Measurements from ENCODE around the gene RPL19. TPM values are rescaled to one million over a fixed set of nuclear protein-coding genes. Genes with fewer than 3 reads are reported as not detected.
A peak's percentile ranks its signal among the peaks of the same experiment; 100 is the strongest.
"Not testable (repeated sequence)": the region's sequence is repeated elsewhere in the genome, so short reads cannot be mapped to it uniquely, and the experiment has no call there.

The RPL19 gene
- total and polyA plus RNA-seq, 11 donors, result 836 to 2,599 (median 1,138) TPM

DNA sequence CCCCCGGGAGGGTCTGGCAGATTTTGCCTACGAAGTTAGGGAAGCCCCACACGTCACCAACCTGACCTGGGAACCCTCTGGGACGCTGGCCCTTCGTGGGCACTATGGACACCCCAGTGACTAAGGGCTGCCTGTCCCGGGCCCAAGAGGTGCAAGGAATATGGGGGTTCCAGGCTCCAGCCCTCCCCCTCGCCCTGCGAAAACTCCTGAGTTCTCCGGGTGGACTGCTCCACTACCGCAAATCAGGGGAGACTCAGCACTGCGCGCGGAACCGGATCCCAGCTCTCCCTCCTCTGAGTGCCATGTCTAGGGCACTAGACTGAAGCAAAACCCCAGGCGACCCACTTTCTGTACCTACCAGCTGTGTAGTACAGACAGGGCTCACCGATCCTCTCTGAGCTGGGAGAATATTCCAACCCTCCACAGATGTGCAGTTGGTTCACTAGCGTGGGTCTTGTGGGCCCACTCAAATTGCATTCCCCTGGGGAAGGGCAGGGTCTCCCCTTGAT is 34.2 kb upstream of the RPL19 start, which contains the start of gene ARL5C:
Gene ARL5C, minus strand, starts transcription at position 321 of the 509 bp plus-strand sequence. CDS start 401 bp downstream, outside the sequence.
- no peaks in the 10 kb centered on the region for H3K36me3 ChIP-seq
- WGBS, 4 donors, result 58 to 87% (median 68%) methylated on average over 10 to 17 of the region's 17 CpGs
- intact Hi-C loops (cut with DNase I), result loop anchor here in 2 of 10 donors (10.0 kb wide), 2 partner anchors 69 to 301 kb away; no protein-coding TSS in a partner anchor
- no peak for DNase-seq
- H3K27me3 ChIP-seq, result no peaks in the 10 kb centered on the region
- no peak for ATAC-seq
- peak within 1 kb of the TSS; percentile 40 to 68 (median 58) for H3K4me3 ChIP-seq
- peaks cover 0 to 46% (median 26%) of the 10 kb centered on the region in 12 donors for H3K4me1 ChIP-seq
- peak within 1 kb of the TSS in 8 of 12 donors; percentile 22 to 65 (median 48) for H3K27ac ChIP-seq
- TF ChIP-seq, protein P1, sequence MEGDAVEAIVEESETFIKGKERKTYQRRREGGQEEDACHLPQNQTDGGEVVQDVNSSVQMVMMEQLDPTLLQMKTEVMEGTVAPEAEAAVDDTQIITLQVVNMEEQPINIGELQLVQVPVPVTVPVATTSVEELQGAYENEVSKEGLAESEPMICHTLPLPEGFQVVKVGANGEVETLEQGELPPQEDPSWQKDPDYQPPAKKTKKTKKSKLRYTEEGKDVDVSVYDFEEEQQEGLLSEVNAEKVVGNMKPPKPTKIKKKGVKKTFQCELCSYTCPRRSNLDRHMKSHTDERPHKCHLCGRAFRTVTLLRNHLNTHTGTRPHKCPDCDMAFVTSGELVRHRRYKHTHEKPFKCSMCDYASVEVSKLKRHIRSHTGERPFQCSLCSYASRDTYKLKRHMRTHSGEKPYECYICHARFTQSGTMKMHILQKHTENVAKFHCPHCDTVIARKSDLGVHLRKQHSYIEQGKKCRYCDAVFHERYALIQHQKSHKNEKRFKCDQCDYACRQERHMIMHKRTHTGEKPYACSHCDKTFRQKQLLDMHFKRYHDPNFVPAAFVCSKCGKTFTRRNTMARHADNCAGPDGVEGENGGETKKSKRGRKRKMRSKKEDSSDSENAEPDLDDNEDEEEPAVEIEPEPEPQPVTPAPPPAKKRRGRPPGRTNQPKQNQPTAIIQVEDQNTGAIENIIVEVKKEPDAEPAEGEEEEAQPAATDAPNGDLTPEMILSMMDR (IDR thresholded peaks at IDR 0.05), result no peak
- no peak for TF ChIP-seq POLR2A (IDR thresholded peaks at IDR 0.05)
- peaks cover 0 to 5% (median 0%) of the 10 kb centered on the region in 12 donors for H3K9me3 ChIP-seq

DNA sequence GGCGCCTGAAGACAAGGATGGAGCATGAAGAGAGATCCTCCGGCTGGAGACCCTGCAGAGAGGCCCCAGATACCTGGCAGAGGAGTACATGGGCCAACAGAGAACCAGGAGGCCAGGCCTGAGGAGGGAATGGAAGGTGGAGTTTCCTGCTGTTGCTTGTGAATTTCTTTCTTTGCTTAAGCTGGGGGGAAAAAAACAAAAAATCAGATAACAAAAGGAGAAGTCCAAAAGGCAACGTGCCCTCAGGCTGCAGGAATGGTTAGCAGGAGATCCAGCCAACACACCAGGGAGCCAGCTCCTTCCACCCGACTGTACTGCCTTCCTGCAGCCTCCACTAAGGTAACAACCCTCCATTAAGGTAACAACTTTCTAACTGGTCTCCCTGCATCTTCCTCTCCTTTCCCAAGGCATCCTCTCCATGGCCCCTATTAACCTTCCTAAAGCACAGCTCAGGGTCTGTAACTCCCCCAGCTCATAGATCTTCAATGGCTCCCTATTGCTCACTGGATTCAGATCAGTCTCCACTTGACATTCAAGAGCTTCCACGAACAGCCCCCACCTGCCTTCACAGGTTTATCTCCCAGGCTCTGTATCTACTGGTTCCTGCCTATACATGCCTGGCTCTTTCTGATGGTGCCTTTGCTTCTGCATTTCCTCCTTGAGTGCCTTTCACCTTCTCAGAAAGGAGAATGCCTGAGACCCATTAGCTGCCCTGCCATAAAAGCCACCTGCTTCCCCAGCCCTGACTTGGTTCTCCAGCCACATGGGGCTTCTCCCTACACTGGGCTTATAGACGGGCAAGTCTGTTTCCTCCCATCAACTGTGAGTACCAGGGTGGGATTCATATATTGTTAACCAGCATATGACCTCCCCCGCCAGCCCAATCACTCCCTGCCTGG is 33.4 kb upstream of the RPL19 start:
- peak overlapping the region in 1 of 12 donors; percentile 5 for H3K4me3 ChIP-seq
- no peak for ATAC-seq
- WGBS, 4 donors, result 58 to 70% (median 64%) methylated on average over 7 of the region's 7 CpGs
- no peaks in the 10 kb centered on the region for H3K27me3 ChIP-seq
- no peaks in the 10 kb centered on the region for H3K36me3 ChIP-seq
- H3K9me3 ChIP-seq, result peaks cover 0 to 5% (median 0%) of the 10 kb centered on the region in 12 donors
- intact Hi-C loops (cut with DNase I), result loop anchor here in 3 of 10 donors (1.0 to 10.0 kb wide), 3 partner anchors 33 to 302 kb away; no protein-coding TSS in a partner anchor
- peak overlapping the region in 3 of 12 donors; percentile 35 to 61 (median 37) for H3K27ac ChIP-seq
- no peak for TF ChIP-seq POLR2A (IDR thresholded peaks at IDR 0.05)
- peaks cover 0 to 43% (median 26%) of the 10 kb centered on the region in 12 donors for H3K4me1 ChIP-seq
- DNase-seq, result no peak

DNA sequence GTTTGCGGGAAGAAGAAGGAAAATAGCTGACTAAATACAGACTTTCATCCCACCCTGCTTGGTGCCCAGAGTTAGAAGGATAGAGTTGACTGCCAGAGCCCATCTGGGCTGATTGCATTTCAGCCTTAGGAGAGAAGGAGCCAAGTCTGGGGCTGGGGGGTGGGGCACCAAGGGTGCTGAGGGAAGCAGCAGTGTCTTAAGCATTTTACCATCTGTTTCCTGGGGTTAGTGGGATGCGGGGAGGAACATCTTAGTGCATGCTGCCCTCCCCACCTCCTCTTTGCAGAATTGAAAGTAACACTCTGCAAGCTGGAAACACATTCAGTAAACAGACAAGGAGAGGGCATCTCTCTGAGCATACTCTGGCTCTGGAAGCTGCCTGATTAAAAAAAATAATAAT is 32.6 kb upstream of the RPL19 start:
- peak in 3 of 4 donors; percentile 32 to 73 (median 45) for ATAC-seq
- Histone ChIP-seq H3K36me3 (no peaks in the 10 kb centered on the region), H3K9me3 (peaks cover 0 to 5% (median 0%) of the 10 kb centered on the region in 12 donors), H3K4me1 (peaks cover 0 to 43% (median 26%) of the 10 kb centered on the region in 12 donors), H3K27ac (peak overlapping the region in 3 of 12 donors; percentile 35 to 61 (median 37)), H3K4me3 (no peak overlapping the region), H3K27me3 (no peaks in the 10 kb centered on the region)
- DNase-seq, result peak in 3 of 5 donors; percentile 56 to 63 (median 58)
- TF ChIP-seq, protein P1 (IDR thresholded peaks at IDR 0.05), result no peak
- no peak for TF ChIP-seq POLR2A (IDR thresholded peaks at IDR 0.05)
- intact Hi-C loops (cut with DNase I), result loop anchor here in 3 of 10 donors (1.0 to 10.0 kb wide), 3 partner anchors 32 to 303 kb away; no protein-coding TSS in a partner anchor
- WGBS, 4 donors, result 32 to 45% (median 36%) methylated on average over 2 of the region's 2 CpGs

- intact Hi-C loops (cut with DNase I), result loop anchor here in 2 of 10 donors (10.0 kb wide), 2 partner anchors 66 to 304 kb away; no protein-coding TSS in a partner anchor
- not testable (repeated sequence) for H3K27me3 ChIP-seq, H3K4me3 ChIP-seq, H3K9me3 ChIP-seq, ATAC-seq, H3K36me3 ChIP-seq, DNase-seq
- Histone ChIP-seq H3K4me1 (peaks cover 0 to 43% (median 26%) of the 10 kb centered on the region in 12 donors), H3K27ac (peak overlapping the region in 1 of 12 donors; percentile 1)
- 95 to 97% (median 96%) methylated on average over 10 of the region's 10 CpGs for WGBS, 4 donors
Observed at GRCh38 chr17:39168503-39168902, 31.6 kb upstream of the RPL19 start.
